SK-N-SH (cell line): ENCODE measurements around the gene TOM1L2. TPM values are rescaled to one million over a fixed set of nuclear protein-coding genes. Genes with fewer than 3 reads are reported as not detected.
A peak's percentile ranks its signal among the peaks of the same experiment; 100 is the strongest.

ENCODE experiments used
- CTCF ChIA-PET: fragments of 300-600, 350-600 bp; formaldehyde crosslinking; extraction: SDS; loops from one replicate; lab custom pipeline; 2021; lab: Yijun Ruan, JAX
- POLR2A ChIA-PET: fragments of 350-600 bp; sonication (Branson Sonifier 250); formaldehyde crosslinking; extraction: SDS; loops from one replicate; lab custom pipeline; 2020; ENCODE audit warnings: antibody characterized with exemption, inconsistent platforms; lab: Yijun Ruan, JAX
- DNase-seq: peaks from one replicate; pipeline ENCODE4 v3.0.0; 2012
- H2AFZ ChIP-seq: fragments of 200-600 bp; sonication (generic); 2 replicates; pipeline ENCODE4 v1.8.1; 2016; ENCODE audit warnings: antibody characterized with exemption, mild to moderate bottlenecking, low read depth
- H3F3A ChIP-seq: fragments of 200-600 bp; sonication (generic); replicated peaks from 2 replicates; pipeline ENCODE3; 2016; ENCODE audit warnings: antibody characterized with exemption, mild to moderate bottlenecking; ENCODE audit not compliant: insufficient read depth
- H3K27ac ChIP-seq, 2 experiments: fragments of 200-500 bp in 1 of 2; fragments of 200-600 bp in 1 of 2; sonication (Bioruptor generic) in 1 of 2; sonication (generic), shearing (Covaris generic) in 1 of 2; 2 replicates each; pipeline versions ENCODE4 v1.5.1 to v1.6.1; 2014 to 2016; ENCODE audit warnings: low read depth in 2 of 2, inconsistent platforms in 1 of 2, low read length in 1 of 2, mild to moderate bottlenecking in 1 of 2, mixed read lengths in 1 of 2
- H3K27me3 ChIP-seq: fragments of 200-600 bp; sonication (generic), shearing (Covaris generic); 2 replicates; pipeline ENCODE4 v1.6.1; 2016; ENCODE audit warnings: mixed run types; ENCODE audit not compliant: insufficient read depth
- H3K36me3 ChIP-seq, 2 experiments: fragments of 200-500 bp in 1 of 2; fragments of 200-600 bp in 1 of 2; sonication (Bioruptor generic) in 1 of 2; sonication (generic) in 1 of 2; replicated peaks in 1 of 2; 2 replicates each; pipeline versions ENCODE3 to v1.5.1; 2014 to 2016; ENCODE audit warnings: low read length in 1 of 2, mild to moderate bottlenecking in 1 of 2; ENCODE audit not compliant: insufficient read depth in 2 of 2, control insufficient read depth in 1 of 2
- H3K4me1 ChIP-seq, 2 experiments: fragments of 200-500 bp in 1 of 2; fragments of 200-600 bp in 1 of 2; sonication (Bioruptor generic) in 1 of 2; sonication (generic), shearing (Covaris generic) in 1 of 2; 2 replicates each; pipeline versions ENCODE4 v1.5.1 to v1.6.1; 2014 to 2016; ENCODE audit warnings: low read depth in 1 of 2, low read length in 1 of 2, mixed run types in 1 of 2; ENCODE audit not compliant: insufficient read depth in 2 of 2, control insufficient read depth in 1 of 2
- H3K4me2 ChIP-seq: fragments of 200-600 bp; sonication (generic), shearing (Covaris generic); 2 replicates; pipeline ENCODE4 v1.6.1; 2017; ENCODE audit warnings: mixed run types
- H3K4me3 ChIP-seq, 2 experiments: fragments of 200-500 bp in 1 of 2; fragments of 200-600 bp in 1 of 2; sonication (Bioruptor generic) in 1 of 2; sonication (generic), shearing (Covaris generic) in 1 of 2; 2 replicates each; pipeline versions ENCODE4 v1.5.1 to v1.8.1; 2014 to 2016; ENCODE audit warnings: low read depth in 2 of 2, inconsistent platforms in 1 of 2, low read length in 1 of 2, mild to moderate bottlenecking in 1 of 2, mixed read lengths in 1 of 2, moderate library complexity in 1 of 2
- H3K79me2 ChIP-seq: fragments of 200-600 bp; sonication (generic); 2 replicates; pipeline ENCODE4 v1.8.1; 2017; ENCODE audit warnings: mild to moderate bottlenecking; ENCODE audit not compliant: insufficient read depth
- H3K9ac ChIP-seq: fragments of 200-600 bp; sonication (generic); 2 replicates; pipeline ENCODE4 v1.6.1; 2017; ENCODE audit warnings: mixed run types
- H3K9me2 ChIP-seq: fragments of 200-600 bp; sonication (generic); 2 replicates; pipeline ENCODE4 v1.6.1; 2017; ENCODE audit warnings: mixed run types
- H3K9me3 ChIP-seq: fragments of 200-600 bp; sonication (generic); 2 replicates; pipeline ENCODE4 v1.6.1; 2017; ENCODE audit warnings: mixed run types, mild to moderate bottlenecking, moderate library complexity
- H4K20me1 ChIP-seq: fragments of 200-600 bp; sonication (generic); 2 replicates; pipeline ENCODE4 v1.6.1; 2017; ENCODE audit warnings: mild to moderate bottlenecking, mixed run types; ENCODE audit not compliant: insufficient read depth
- CHD2 ChIP-seq: fragments of 150-350 bp; IDR thresholded peaks from 2 replicates; pipeline ENCODE4 v1.6.1; 2018; ENCODE audit warnings: low read length; ENCODE audit not compliant: partially characterized antibody
- EP300 ChIP-seq, 2 experiments: IDR thresholded peaks; 2 replicates each; pipeline versions ENCODE4 v1.4.0 to v1.6.1; 2012; ENCODE audit warnings: borderline replicate concordance in 1 of 2, low read depth in 1 of 2, low read length in 1 of 2
- IRF3 ChIP-seq: fragments of 150-350 bp; IDR thresholded peaks from 2 replicates; pipeline ENCODE4 v1.6.1; 2016; ENCODE audit warnings: mild to moderate bottlenecking, low read depth, low read length
- PBX3 ChIP-seq: IDR thresholded peaks from 2 replicates; pipeline ENCODE4; 2012
- RCOR1 ChIP-seq: fragments of 150-350 bp; IDR thresholded peaks from 2 replicates; pipeline ENCODE4 v1.6.1; 2017; ENCODE audit warnings: antibody characterized with exemption, low read length
- SIN3A ChIP-seq: IDR thresholded peaks from 2 replicates; pipeline ENCODE4 v1.6.1; 2012; ENCODE audit warnings: low read depth, mild to moderate bottlenecking, low read length, moderate library complexity, borderline replicate concordance
- SMC3 ChIP-seq: IDR thresholded peaks from 2 replicates; pipeline ENCODE4 v1.6.1; 2012; ENCODE audit warnings: low read depth, low read length, improper control_type of control experiment
- USF2 ChIP-seq: fragments of 150-350 bp; IDR thresholded peaks from 2 replicates; pipeline ENCODE4 v1.6.1; 2017; ENCODE audit warnings: antibody characterized with exemption, low read length, low read depth, borderline replicate concordance
- YY1 ChIP-seq: IDR thresholded peaks from 2 replicates; pipeline ENCODE4 v1.4.0; 2012; ENCODE audit warnings: low read depth, mild to moderate bottlenecking
- WGBS: methylation state at CpG from one replicate; pipeline ENCODE4 v1.1.6; 2017; ENCODE audit warnings: low lambda C conversion rate; 5-methylcytosine and 5-hydroxymethylcytosine counted together
- polyA plus RNA-seq, 3 experiments: library from polyadenylated mRNA; depleted of rRNA; stranded (reverse); fragments of >200 nt; gene quantifications; 2 replicates each; pipeline ENCODE4 v1.2.3, GENCODE V29; 2012

Gene TOM1L2
- polyA plus RNA-seq, 1 of the 3 experiments (the other 2 are of a cell fraction) = 85.4 TPM

- H3K4me3 ChIP-seq = no peak overlapping the region
- H3K4me1 ChIP-seq = peaks cover 17 to 62% of the 10 kb centered on the region in 2 experiments; a peak in 2 of 4 replicates
- no peaks in the 10 kb centered on the region for H3K9me3 ChIP-seq
- peaks cover 10% of the 10 kb centered on the region for H3F3A ChIP-seq
- no peak overlapping the region for H3K4me2 ChIP-seq
- CTCF ChIA-PET = interaction anchor here (1.3 to 5.2 kb wide), 3 partner anchors 21 to 151 kb away, joined by 4 to 32 read pairs (median 4); no protein-coding TSS in a partner anchor
- POLR2A ChIA-PET = interaction anchor here (0.6 kb wide), 1 partner anchor 119 kb away, joined by 3 read pairs; no protein-coding TSS in a partner anchor
- no peaks in the 10 kb centered on the region for H4K20me1 ChIP-seq
- H2AFZ ChIP-seq = no peak overlapping the region
- no peaks in the 10 kb centered on the region for H3K36me3 ChIP-seq
- no peak overlapping the region for H3K9ac ChIP-seq
- 88% methylated on average over 8 of the region's 8 CpGs for WGBS
- peaks cover 6% of the 10 kb centered on the region; the same call in 1 of the 2 replicates for H3K79me2 ChIP-seq
- H3K27me3 ChIP-seq = no peaks in the 10 kb centered on the region
- no peak for TF ChIP-seq PBX3
- TF ChIP-seq CHD2 = no peak
- TF ChIP-seq SMC3 = no peak
- no peak for TF ChIP-seq EP300 (IDR thresholded peaks at IDR 0.05; ENCODE audit: borderline replicate concordance in 1 of 2, low read depth in 1 of 2, low read length in 1 of 2)
- TF ChIP-seq SIN3A = no peak
- no peak for TF ChIP-seq YY1
- TF ChIP-seq IRF3 = no peak
- no peak for TF ChIP-seq USF2
- TF ChIP-seq, all 33 proteins: peak for 0
- no peak overlapping the region; a peak in 1 of 4 replicates for H3K27ac ChIP-seq
- DNase-seq = no peak
- no peaks in the 10 kb centered on the region for H3K9me2 ChIP-seq
Measured at GRCh38 chr17:17833658-17834357, 138.4 kb downstream of the TOM1L2 start.

GRCh38 chr17:17832032-17832363, 140.2 kb downstream of the TOM1L2 start:
- TF ChIP-seq RCOR1 (0 out of 2 replicates have a peak, but pooled peaks have one; percentile 8), USF2 (no peak)
- Histone ChIP-seq H4K20me1 (no peaks in the 10 kb centered on the region), H3F3A (no peaks in the 10 kb centered on the region), H3K9ac (no peak overlapping the region), H3K9me3 (no peaks in the 10 kb centered on the region), H3K27me3 (no peaks in the 10 kb centered on the region), H3K36me3 (no peaks in the 10 kb centered on the region), H3K4me3 (no peak overlapping the region), H3K27ac (peak overlapping the region in 1 of 2 experiments; percentile 97; a peak in 2 of 4 replicates), H2AFZ (no peak overlapping the region), H3K4me1 (peaks cover 1 to 62% of the 10 kb centered on the region in 2 experiments; a peak in 2 of 4 replicates), H3K79me2 (peaks cover 6% of the 10 kb centered on the region; the same call in 1 of the 2 replicates), H3K9me2 (no peaks in the 10 kb centered on the region), H3K4me2 (no peak overlapping the region)
- CTCF ChIA-PET = interaction anchor here (1.0 to 5.2 kb wide), 8 partner anchors 19 to 150 kb away, joined by 3 to 32 read pairs (median 4); no protein-coding TSS in a partner anchor
- no peak for DNase-seq
- POLR2A ChIA-PET = interaction anchor here (0.7 to 2.0 kb wide), 4 partner anchors 9 to 45 kb away, joined by 3 to 8 read pairs (median 4); no protein-coding TSS in a partner anchor
- 91% methylated on average over 2 of the region's 2 CpGs for WGBS
